Measurements from ENCODE around the gene USP6NL. TPM values are rescaled to one million over a fixed set of nuclear protein-coding genes. Genes with fewer than 3 reads are reported as not detected.
A peak's percentile ranks its signal among the peaks of the same experiment; 100 is the strongest.

Gene USP6NL
- total RNA-seq, 1 donor from 2014 or later, result 35.1 TPM

DNA sequence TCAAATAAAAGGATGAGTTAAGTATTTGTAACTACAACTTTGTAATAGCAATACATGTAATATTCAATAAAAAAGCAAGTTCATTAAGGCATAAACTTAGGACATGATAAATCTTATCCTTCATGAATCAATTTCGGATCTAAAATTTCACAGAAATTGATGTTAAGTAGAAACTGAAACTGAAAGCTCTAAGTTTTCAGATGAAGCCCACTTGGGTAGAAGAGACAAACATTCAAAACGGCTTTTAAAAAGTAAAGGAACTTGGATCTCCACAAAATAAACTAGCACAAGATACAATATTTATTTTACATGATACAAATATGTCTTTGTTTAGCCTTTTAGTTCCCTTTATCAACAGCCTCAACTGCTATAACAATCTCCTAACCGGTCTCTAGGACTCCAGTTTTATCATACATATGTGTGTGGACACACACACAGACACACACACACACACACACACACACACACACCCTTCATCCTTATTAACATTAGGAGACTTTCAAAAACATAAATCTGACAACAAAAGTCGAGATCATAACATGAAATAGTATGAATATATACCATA lies 83.7 kb downstream of the USP6NL start:
- DNase-seq (ENCODE audit: low spot score in 2 of 2), result no peak
- FAIRE-seq, result no peak

DNA sequence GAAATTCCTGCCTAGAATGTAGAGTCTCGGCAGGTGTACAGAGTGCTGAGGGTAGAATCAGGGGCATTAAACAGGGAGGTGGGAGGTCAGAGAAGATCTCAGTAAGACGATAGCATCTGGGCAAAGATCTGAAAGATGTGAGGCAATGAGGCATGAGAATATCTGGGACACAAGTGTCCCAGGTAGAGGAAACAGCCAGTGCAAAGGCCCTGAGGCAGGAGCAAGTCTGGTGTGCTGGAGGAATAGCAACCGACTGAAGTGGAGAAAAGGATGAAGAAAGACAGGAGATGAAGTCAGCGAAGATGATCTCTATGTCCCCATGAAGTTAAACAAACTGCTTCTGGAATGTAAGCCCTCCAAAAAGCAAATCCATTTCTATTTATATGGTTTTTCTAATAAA lies 84.4 kb downstream of the USP6NL start:
- FAIRE-seq (no peak), DNase-seq (ENCODE audit: low spot score in 2 of 2) (no peak)

DNA sequence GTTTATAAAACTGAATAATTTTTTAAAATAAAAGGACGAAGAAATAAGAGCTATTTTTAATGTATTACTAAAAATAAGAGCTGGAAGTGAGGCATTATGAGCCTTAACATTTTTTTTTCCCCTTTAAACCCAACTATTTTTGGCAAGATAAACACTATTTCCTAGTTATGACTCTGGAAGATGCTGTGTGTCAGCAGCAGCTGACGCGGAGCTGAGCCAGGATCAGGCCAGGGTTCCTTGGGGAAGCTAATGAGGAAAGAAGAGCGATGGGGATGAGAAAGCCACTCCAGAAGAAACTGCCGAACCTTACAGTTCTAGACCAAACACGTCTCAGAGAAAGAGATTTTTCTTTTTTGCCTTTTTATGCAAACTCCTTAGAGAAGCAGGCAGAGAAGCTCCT lies 85.9 kb downstream of the USP6NL start:
- DNase-seq (ENCODE audit: low spot score in 2 of 2) (no peak), FAIRE-seq (no peak)

GRCh38 chr10:11522821-11523245 lies 88.6 kb downstream of the USP6NL start:
- DNase-seq (ENCODE audit: low spot score in 2 of 2) (no peak), FAIRE-seq (no peak)

- DNase-seq (ENCODE audit: low spot score in 2 of 2) (no peak), FAIRE-seq (no peak)
These were observed 89.6 kb downstream of the USP6NL start for GRCh38 chr10:11521860-11522259.

DNA sequence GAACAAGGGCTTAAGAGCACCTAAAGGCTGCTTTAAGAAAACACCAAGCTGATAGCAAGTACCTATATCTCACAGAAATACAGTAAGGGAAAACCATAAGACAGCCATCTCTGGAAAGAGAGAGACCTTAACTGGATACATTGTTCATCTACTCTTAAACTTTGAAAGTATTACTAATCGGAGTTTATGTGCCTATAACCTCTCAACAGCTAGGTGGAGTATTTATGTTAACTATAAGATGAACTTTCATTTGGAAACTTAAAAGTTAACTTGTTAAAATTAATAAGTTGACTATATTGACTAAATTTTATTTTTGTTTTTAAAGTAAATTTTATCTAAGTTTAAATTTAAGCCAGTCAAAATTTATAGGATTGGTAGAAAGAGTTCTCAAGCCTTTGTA lies 90.6 kb downstream of the USP6NL start:
- FAIRE-seq (peak; percentile 68), DNase-seq (ENCODE audit: low spot score in 2 of 2) (no peak)

- FAIRE-seq, result no peak
- DNase-seq (ENCODE audit: low spot score in 2 of 2), result no peak
These were observed 94.3 kb downstream of the USP6NL start for GRCh38 chr10:11517150-11517549.

DNA sequence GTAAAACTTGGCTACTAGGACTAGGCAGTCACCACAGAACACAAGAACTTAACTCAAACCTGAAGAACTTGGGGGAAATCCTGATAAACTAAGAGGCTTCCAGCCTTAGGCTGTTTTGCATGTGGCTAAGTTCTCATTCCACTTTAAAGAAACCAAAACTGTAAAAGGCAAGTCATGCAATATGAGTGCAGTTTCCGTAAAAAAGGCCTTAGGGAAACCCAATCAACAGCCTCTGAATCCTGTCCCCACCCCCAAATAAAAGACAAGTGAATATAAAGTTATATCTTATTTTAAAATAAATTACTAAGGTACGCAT lies 95.1 kb downstream of the USP6NL start:
- FAIRE-seq, result no peak
- DNase-seq (ENCODE audit: low spot score in 2 of 2), result no peak

DNA sequence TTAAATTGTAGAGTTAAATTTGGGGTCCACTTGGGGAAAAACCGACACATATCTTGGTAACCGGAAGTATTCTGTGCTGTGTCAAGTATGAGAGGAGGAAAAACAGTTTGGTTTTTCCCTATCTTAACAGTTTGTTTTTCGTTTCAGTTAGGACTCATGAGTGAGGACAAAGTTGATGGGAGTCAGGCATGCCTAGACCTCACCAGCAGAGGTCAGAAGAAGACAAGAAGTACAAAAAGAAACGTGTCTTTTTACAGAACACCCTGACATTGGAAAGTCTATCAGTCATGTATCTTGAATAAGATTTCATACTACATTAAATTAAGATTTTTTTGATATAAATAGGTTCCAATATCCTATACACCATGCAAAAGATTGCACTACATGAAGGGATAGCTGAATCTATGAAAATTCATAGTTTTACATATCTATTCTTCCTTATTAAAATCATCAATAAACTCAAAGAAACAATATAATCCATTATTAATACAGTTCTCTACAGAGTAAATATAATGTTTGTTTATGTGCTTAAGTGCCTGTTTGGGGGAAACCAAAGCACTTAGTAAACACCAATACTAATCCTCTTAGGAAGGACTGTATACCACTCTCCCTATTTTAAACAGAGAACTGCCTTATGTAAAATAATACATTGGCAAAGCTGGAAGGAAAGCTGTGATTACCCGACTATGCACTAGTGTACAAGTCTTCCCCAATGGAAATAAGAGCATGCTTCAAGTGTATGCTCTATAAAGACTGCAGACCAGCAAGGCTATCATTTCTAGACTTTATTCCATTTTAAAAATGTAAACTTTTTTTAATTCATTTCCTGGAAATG lies 95.6 kb downstream of the USP6NL start:
- DNase-seq (ENCODE audit: low spot score in 2 of 2) (peak; percentile 7 to 45), FAIRE-seq (peak; percentile 97)

DNA sequence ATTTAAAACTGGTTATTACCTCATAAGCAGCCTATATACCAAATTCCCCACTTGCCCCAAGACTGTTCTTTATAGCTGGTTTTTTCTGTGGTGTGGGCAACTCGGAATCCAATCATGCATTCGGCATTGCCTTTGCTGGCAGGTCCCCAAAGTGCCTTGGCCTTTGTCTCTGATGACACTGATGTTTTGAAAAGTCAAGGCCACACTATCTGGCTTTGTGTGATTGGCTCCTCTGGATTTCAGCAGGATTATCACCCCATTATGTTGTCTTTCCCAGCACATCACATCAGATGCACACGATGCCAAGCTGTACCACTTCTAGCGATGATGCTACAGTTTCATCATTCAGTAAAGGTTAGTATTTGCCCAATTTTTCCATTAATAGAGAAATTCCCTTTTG lies 97.7 kb downstream of the USP6NL start:
- FAIRE-seq (no peak), DNase-seq (ENCODE audit: low spot score in 2 of 2) (no peak)

GRCh38 chr10:11512596-11512995 lies 98.9 kb downstream of the USP6NL start:
- FAIRE-seq (no peak), DNase-seq (ENCODE audit: low spot score in 2 of 2) (no peak)

GRCh38 chr10:11511321-11511720 lies 100.1 kb downstream of the USP6NL start:
- no peak for FAIRE-seq
- DNase-seq (ENCODE audit: low spot score in 2 of 2), result no peak

DNA sequence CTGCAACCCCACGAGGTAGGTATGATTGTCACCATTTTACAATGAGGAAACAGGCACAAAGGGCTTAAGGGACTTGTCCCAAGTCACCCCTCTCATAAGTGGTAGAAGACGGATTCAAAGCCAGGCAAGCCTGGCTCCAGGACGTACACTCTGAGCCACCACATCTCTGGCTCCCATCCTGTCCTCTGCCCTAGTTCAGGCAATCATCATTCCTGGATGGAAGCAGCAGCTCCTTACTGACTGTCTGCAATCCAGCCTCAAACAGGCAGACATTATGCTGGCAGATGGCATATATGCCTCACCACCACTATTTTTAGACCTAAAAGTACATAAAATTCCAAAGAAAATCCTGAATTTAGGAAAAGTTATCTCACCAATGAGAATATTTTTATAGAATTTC lies 100.7 kb downstream of the USP6NL start:
- no peak for FAIRE-seq
- DNase-seq (ENCODE audit: low spot score in 2 of 2), result no peak

DNA sequence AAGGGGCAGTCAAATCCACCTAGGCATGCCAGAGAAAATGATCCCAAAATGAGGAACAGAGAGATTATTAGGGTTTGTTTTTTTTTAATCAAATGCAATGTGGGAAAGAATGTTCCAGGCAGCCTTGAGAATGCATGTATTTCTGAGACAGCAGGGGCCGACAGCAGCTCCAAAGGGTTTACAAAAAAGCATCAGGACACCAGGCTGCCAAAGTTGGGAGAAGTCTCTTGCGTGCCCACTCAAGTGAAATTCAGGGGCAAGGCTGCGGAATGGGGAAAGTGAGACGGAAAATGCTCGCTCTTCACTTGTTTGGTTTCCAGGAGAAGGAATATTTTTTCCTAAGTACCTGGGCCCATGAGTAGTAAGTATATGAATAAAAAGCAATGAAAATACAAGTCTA lies 101.2 kb downstream of the USP6NL start:
- no peak for FAIRE-seq
- no peak for DNase-seq (ENCODE audit: low spot score in 2 of 2)

DNA sequence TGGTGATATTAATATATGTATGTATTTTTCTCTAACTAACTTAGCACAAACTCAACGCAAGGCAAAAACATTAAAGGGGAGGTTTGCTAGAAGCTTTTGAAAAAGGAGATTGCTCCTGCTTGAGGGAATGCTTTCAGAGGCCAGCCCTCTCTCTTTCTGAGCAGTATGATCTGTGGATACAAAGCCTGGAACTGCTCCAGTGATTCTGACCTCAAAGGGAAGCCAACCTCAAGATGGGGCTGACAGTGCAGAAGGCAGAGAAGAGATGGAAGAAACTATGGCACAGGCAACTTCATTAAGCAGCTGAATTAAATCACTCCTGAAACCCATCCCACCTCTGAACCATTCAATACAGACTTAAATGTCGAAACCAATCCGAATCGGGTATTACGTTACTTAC lies 102.4 kb downstream of the USP6NL start:
- FAIRE-seq, result no peak
- no peak for DNase-seq (ENCODE audit: low spot score in 2 of 2)

DNA sequence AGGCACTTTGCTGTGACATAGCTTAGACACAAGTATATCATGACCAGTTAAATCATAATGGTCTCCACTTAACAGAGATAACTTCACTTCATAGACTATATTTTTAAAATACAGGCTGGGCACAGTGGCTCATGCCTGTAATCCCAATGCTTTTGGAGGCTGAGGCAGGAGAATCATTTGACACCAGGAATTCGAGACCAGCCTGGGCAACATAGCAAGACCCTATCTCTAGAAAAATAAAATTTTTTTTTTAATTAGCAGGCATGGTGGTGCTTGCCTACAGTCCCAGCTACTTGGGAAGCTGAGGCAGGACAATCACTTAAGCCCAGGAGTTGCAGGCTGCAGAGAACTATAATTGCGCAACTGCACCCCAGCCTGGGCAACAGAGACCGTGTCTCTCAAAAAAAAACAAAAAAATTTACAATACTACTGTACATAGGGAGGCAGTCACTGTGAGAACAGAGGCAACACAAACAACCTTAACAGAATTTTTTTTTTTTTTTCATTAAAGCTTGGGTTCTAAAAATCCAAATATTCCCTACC lies 105.1 kb downstream of the USP6NL start:
- DNase-seq (ENCODE audit: low spot score in 2 of 2) (no peak), FAIRE-seq (no peak)

GRCh38 chr10:11505639-11506038 lies 105.8 kb downstream of the USP6NL start:
- no peak for DNase-seq (ENCODE audit: low spot score in 2 of 2)
- FAIRE-seq, result no peak

GRCh38 chr10:11504566-11505285 lies 106.7 kb downstream of the USP6NL start:
- no peak for DNase-seq (ENCODE audit: low spot score in 2 of 2)
- FAIRE-seq, result no peak

DNA sequence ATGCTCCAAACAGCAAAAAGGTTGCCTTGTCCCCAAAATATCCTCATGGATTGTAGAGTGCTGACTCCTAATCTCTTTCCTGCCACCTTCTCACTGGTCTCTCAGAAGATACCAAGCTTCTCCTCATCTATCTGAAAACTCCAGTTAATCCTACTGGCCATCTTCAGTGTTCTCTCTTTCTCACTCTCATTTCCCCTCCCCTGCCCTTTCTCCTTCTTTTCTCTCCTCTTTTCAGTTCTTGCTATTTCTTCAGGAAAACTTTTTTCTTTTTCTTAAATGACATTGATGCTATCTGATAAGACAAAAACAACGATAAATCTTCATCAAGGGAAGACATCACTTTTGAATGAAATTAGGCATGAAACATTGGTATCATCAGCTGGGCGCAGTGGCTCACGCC lies 109.8 kb downstream of the USP6NL start:
- FAIRE-seq, result no peak
- DNase-seq (ENCODE audit: low spot score in 2 of 2), result no peak

- DNase-seq (ENCODE audit: low spot score in 2 of 2) (no peak), FAIRE-seq (no peak)
These were observed 111.9 kb downstream of the USP6NL start for GRCh38 chr10:11499425-11500071.

- DNase-seq (ENCODE audit: low spot score in 2 of 2) (no peak), FAIRE-seq (no peak)
These were observed 113.1 kb downstream of the USP6NL start for GRCh38 chr10:11498399-11498798.

All from frontal cortex (tissue), 4 donors.